Smooth muscle cell (in vitro differentiated cells): Measurements from ENCODE around the gene LRCH2. TPM values are rescaled to one million over a fixed set of nuclear protein-coding genes. Genes with fewer than 3 reads are reported as not detected.

Experiments used
- DNase-seq: peaks from one replicate; lab custom pipeline; 2025; ENCODE audit not compliant: unreplicated experiment; lab: John Stamatoyannopoulos, UW
- H2AFZ ChIP-seq: fragments of 200-600 bp; sonication (generic); 2 replicates; pipeline ENCODE4 v1.6.0; 2016; ENCODE audit warnings: antibody characterized with exemption, low read depth, mild to moderate bottlenecking
- H3F3A ChIP-seq: fragments of 200-600 bp; sonication (generic); 2 replicates; pipeline ENCODE4 v1.6.0; 2017; ENCODE audit warnings: antibody characterized with exemption, low read depth
- H3K27ac ChIP-seq: fragments of 200-600 bp; sonication (generic); 2 replicates; pipeline ENCODE4 v1.5.1; 2016; ENCODE audit warnings: low read depth, mild to moderate bottlenecking
- H3K27me3 ChIP-seq: fragments of 200-600 bp; sonication (generic); 2 replicates; pipeline ENCODE4 v1.6.1; 2016; ENCODE audit warnings: low read depth, mild to moderate bottlenecking
- H3K36me3 ChIP-seq: fragments of 200-600 bp; sonication (generic); 2 replicates; pipeline ENCODE4 v1.5.1; 2016; ENCODE audit warnings: low read depth
- H3K4me1 ChIP-seq: fragments of 200-600 bp; sonication (generic); 2 replicates; pipeline ENCODE4 v1.5.1; 2016; ENCODE audit warnings: low read depth
- H3K4me2 ChIP-seq: fragments of 200-600 bp; sonication (generic); 2 replicates; pipeline ENCODE4 v1.6.0; 2016; ENCODE audit warnings: mild to moderate bottlenecking
- H3K4me3 ChIP-seq: fragments of 200-600 bp; sonication (generic); 2 replicates; pipeline ENCODE4 v1.5.1; 2016; ENCODE audit warnings: mild to moderate bottlenecking
- H3K79me2 ChIP-seq: fragments of 200-600 bp; sonication (generic); 2 replicates; pipeline ENCODE4 v1.6.0; 2016; ENCODE audit warnings: low read depth, mild to moderate bottlenecking
- H3K9ac ChIP-seq: fragments of 200-600 bp; sonication (generic); 2 replicates; pipeline ENCODE4 v1.6.0; 2016; ENCODE audit warnings: low read depth
- H3K9me3 ChIP-seq: fragments of 200-600 bp; sonication (generic); replicated peaks from 2 replicates; pipeline ENCODE4 v1.5.1; 2016; ENCODE audit warnings: low read depth
- H4K20me1 ChIP-seq: fragments of 200-600 bp; sonication (generic); 2 replicates; pipeline ENCODE4 v1.6.0; 2016; ENCODE audit warnings: low read depth
- WGBS: methylation state at CpG from one replicate; pipeline ENCODE4 v1.1.7; 2016; ENCODE audit warnings: low lambda C conversion rate; 5-methylcytosine and 5-hydroxymethylcytosine counted together
- polyA plus RNA-seq: library from polyadenylated mRNA; unstranded; fragments of >200 nt; fragmentation: Nextera tagmentation; extraction: Ambion mirVana; gene quantifications from 2 replicates; pipeline ENCODE4 v1.2.1, GENCODE V29; 2016
- total RNA-seq: library from RNA; depleted of rRNA; stranded (reverse); fragments of >200 nt; gene quantifications from 2 replicates; pipeline ENCODE4 v1.2.3, GENCODE V29; 2014
- TF ChIP-seq, protein P1 (sequence below): fragments of 200-600 bp; sonication (generic); IDR thresholded peaks from 2 replicates; pipeline ENCODE4 v1.5.1; 2017; ENCODE audit warnings: borderline replicate concordance, mild to moderate bottlenecking, antibody characterized with exemption; ENCODE audit not compliant: insufficient read depth, poor library complexity, severe bottlenecking

Gene LRCH2
- total and polyA plus RNA-seq, 2 experiments from 2014 or later: 3.1 to 29.4 TPM

DNA sequence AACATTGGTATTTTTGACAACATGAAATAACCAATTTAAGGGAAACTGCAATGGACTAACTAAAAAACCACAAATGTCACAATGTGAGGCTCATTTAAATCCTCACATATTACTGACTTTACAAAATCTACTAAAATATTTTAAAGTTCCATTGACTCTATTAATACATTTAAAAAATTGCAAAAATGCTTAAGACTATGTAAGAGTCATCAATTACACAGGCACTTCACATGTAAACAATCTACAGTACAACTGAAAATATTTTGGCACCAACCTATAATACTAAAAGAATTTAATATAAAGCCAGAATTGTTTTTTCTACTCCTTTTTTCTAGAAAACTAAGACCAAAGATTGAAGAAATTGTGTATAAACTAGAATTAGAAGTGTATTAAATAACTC lies 121.5 kb downstream of the LRCH2 start:
- no peak overlapping the region for H3K4me3 ChIP-seq
- no peaks in the 10 kb centered on the region for H3F3A ChIP-seq
- no peaks in the 10 kb centered on the region for H3K36me3 ChIP-seq
- no peaks in the 10 kb centered on the region for H3K4me1 ChIP-seq
- H3K27me3 ChIP-seq: no peaks in the 10 kb centered on the region
- H3K4me2 ChIP-seq: no peak overlapping the region
- no peak overlapping the region for H2AFZ ChIP-seq
- H3K9me3 ChIP-seq: no peaks in the 10 kb centered on the region
- no peak overlapping the region for H3K9ac ChIP-seq
- no peak for DNase-seq
- TF ChIP-seq, protein P1, sequence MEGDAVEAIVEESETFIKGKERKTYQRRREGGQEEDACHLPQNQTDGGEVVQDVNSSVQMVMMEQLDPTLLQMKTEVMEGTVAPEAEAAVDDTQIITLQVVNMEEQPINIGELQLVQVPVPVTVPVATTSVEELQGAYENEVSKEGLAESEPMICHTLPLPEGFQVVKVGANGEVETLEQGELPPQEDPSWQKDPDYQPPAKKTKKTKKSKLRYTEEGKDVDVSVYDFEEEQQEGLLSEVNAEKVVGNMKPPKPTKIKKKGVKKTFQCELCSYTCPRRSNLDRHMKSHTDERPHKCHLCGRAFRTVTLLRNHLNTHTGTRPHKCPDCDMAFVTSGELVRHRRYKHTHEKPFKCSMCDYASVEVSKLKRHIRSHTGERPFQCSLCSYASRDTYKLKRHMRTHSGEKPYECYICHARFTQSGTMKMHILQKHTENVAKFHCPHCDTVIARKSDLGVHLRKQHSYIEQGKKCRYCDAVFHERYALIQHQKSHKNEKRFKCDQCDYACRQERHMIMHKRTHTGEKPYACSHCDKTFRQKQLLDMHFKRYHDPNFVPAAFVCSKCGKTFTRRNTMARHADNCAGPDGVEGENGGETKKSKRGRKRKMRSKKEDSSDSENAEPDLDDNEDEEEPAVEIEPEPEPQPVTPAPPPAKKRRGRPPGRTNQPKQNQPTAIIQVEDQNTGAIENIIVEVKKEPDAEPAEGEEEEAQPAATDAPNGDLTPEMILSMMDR: no peak
- H3K79me2 ChIP-seq: no peaks in the 10 kb centered on the region
- H3K27ac ChIP-seq: no peak overlapping the region
- no peaks in the 10 kb centered on the region for H4K20me1 ChIP-seq

DNA sequence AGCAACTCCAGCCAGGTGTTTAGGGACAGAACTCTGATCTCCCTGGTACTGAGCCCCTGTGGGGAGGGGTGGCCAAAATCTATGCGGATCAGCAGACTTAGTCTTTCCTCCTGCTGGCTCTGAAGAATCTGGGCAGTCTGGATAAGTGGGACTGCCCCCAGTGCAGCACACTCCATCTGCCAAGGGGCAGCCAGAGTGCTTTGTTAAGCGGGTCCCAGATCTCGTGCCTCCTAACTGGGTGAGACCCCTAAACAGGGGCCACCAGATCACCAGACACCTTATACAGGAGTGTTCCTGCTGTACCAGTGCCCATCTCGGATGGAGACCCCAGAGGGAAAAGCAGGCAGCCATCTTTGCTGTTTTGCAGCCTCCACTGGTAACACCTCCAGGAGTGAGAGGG lies 135.0 kb downstream of the LRCH2 start:
- 87% methylated on average over 4 of the region's 4 CpGs for WGBS
- no peak for DNase-seq
- H3K36me3 ChIP-seq: no peaks in the 10 kb centered on the region
- H3K9ac ChIP-seq: no peak overlapping the region
- H3K27ac ChIP-seq: no peak overlapping the region
- H2AFZ ChIP-seq: no peak overlapping the region
- no peaks in the 10 kb centered on the region for H3K9me3 ChIP-seq
- TF ChIP-seq, protein P1: no peak
- H3K4me2 ChIP-seq: no peak overlapping the region
- H4K20me1 ChIP-seq: no peaks in the 10 kb centered on the region
- no peaks in the 10 kb centered on the region for H3F3A ChIP-seq
- no peaks in the 10 kb centered on the region for H3K79me2 ChIP-seq
- H3K27me3 ChIP-seq: no peaks in the 10 kb centered on the region
- no peak overlapping the region for H3K4me3 ChIP-seq
- H3K4me1 ChIP-seq: no peaks in the 10 kb centered on the region

DNA sequence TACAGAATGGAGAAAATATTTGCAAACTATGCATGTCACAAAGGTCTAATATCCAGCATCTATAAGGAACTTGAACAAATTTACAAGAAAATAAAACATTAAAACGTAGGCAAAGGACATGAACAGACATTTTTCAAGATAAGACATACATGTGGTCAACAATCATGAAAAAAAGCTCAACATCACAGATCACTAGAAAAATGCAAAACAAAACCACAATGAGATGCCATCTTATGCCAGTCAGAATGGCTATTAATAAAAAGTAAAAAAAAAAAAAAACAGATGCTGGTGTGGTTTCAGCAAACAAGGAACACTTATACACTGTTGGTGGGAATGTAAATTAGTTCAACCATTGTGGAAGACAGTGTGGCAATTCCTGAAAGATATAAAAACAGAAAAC lies 140.7 kb downstream of the LRCH2 start:
- TF ChIP-seq, protein P1: no peak
- Histone ChIP-seq H3K9ac (no peak overlapping the region), H3K27me3 (no peaks in the 10 kb centered on the region), H2AFZ (no peak overlapping the region), H3K4me1 (no peaks in the 10 kb centered on the region), H3K36me3 (no peaks in the 10 kb centered on the region), H3F3A (no peaks in the 10 kb centered on the region), H3K4me2 (no peak overlapping the region), H3K9me3 (no peaks in the 10 kb centered on the region), H3K79me2 (no peaks in the 10 kb centered on the region), H4K20me1 (no peaks in the 10 kb centered on the region), H3K4me3 (no peak overlapping the region), H3K27ac (no peak overlapping the region)
- no peak for DNase-seq
- 63% methylated on average over 1 of the region's 1 CpG for WGBS

DNA sequence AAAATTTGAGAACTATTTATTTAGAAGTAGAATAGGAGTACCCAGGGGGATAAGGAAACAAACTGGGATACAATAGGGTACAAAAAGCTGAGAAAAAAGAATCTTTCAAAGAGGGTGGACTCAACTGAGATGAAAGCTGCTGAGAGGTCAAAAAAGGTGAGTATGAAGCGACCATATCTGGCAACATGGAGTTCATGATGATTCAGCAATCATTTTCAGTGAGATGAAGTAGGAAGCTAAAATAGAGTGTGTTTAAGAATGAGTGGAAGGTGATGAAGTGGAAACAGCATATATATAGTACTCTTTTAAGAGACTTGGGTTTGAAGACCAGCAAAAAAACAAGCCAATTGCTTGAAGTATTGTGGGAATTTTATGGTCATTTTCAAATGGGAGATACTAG lies 144.5 kb downstream of the LRCH2 start:
- Histone ChIP-seq H3K36me3 (no peaks in the 10 kb centered on the region), H3K9me3 (no peaks in the 10 kb centered on the region), H3K79me2 (no peaks in the 10 kb centered on the region), H2AFZ (no peak overlapping the region), H3K4me3 (no peak overlapping the region), H3K9ac (no peak overlapping the region), H3F3A (no peaks in the 10 kb centered on the region), H3K4me1 (no peaks in the 10 kb centered on the region), H3K27ac (no peak overlapping the region), H3K4me2 (no peak overlapping the region), H4K20me1 (no peaks in the 10 kb centered on the region), H3K27me3 (no peaks in the 10 kb centered on the region)
- TF ChIP-seq, protein P1: no peak
- whole genome bisulfite sequencing: 95% methylated on average over 1 of the region's 1 CpG
- DNase-seq: no peak
